OCI-LY7 (cell line): Measurements from ENCODE around the gene EEF1AKMT3. TPM values are rescaled to one million over a fixed set of nuclear protein-coding genes. Genes with fewer than 3 reads are reported as not detected.
"Not testable (repeated sequence)": the region's sequence is repeated elsewhere in the genome, so short reads cannot be mapped to it uniquely, and the experiment has no call there.

Experiments used
- BruUV-seq: library from RNA; stranded (reverse); fragments of 400-500 nt; replicated peaks from 2 replicates; lab custom pipeline; 2021; lab: Mats Ljungman, UMichigan
- CTCF ChIA-PET: fragments of 300-600 bp; sonication (Branson Sonifier 250); formaldehyde crosslinking; loops from one replicate; lab custom pipeline; 2022; ENCODE audit warnings: antibody characterized with exemption; ENCODE audit not compliant: unreplicated experiment; lab: Charles Lee
- POLR2A ChIA-PET: fragments of 300-600 bp; sonication (Branson Sonifier 250); formaldehyde crosslinking; loops from one replicate; lab custom pipeline; 2022; ENCODE audit warnings: antibody characterized with exemption; lab: Charles Lee
- DNase-seq: peaks from one replicate; pipeline ENCODE4 v3.0.0-alpha.2; 2015; ENCODE audit warnings: low spot score
- H2AFZ ChIP-seq: fragments of 200-600 bp; sonication (generic), shearing (Covaris generic); 2 replicates; pipeline ENCODE4 v1.6.1; 2014; ENCODE audit warnings: mild to moderate bottlenecking, antibody characterized with exemption, low read length, moderate library complexity
- H3K27ac ChIP-seq: fragments of 200-600 bp; sonication (generic); 2 replicates; pipeline ENCODE4 v1.5.1; 2014; ENCODE audit warnings: mixed run types, low read depth, mild to moderate bottlenecking, moderate library complexity, low read length, inconsistent platforms; ENCODE audit not compliant: poor library complexity, severe bottlenecking
- H3K36me3 ChIP-seq: fragments of 200-600 bp; sonication (generic); 2 replicates; pipeline ENCODE4 v1.6.1; 2014; ENCODE audit warnings: mild to moderate bottlenecking, antibody characterized with exemption, low read length, moderate library complexity, mixed read lengths; ENCODE audit not compliant: insufficient read depth
- H3K4me1 ChIP-seq: fragments of 200-600 bp; sonication (generic); 2 replicates; pipeline ENCODE4 v1.5.1; 2014; ENCODE audit warnings: mild to moderate bottlenecking, low read length; ENCODE audit not compliant: insufficient read depth, poor library complexity, severe bottlenecking
- H3K4me2 ChIP-seq: fragments of 200-600 bp; sonication (generic); 2 replicates; pipeline ENCODE4 v1.6.1; 2014; ENCODE audit warnings: mild to moderate bottlenecking, low read length
- H3K4me3 ChIP-seq: fragments of 200-600 bp; sonication (generic); 2 replicates; pipeline ENCODE4 v1.5.1; 2014; ENCODE audit warnings: mild to moderate bottlenecking, low read depth, low read length; ENCODE audit not compliant: poor library complexity, severe bottlenecking
- H3K79me2 ChIP-seq: fragments of 200-600 bp; sonication (generic); 2 replicates; pipeline ENCODE4 v1.6.1; 2016; ENCODE audit warnings: low read depth, mild to moderate bottlenecking, low read length, moderate library complexity, mixed read lengths; ENCODE audit not compliant: insufficient read depth
- H3K9me2 ChIP-seq: fragments of 200-600 bp; sonication (generic); 2 replicates; pipeline ENCODE4 v1.6.1; 2016; ENCODE audit warnings: mild to moderate bottlenecking, low read length, mixed read lengths; ENCODE audit not compliant: insufficient read depth
- H3K9me3 ChIP-seq: fragments of 200-600 bp; sonication (generic); 2 replicates; pipeline ENCODE4 v1.6.1; 2014; ENCODE audit warnings: mild to moderate bottlenecking, mixed run types, low read length, mixed read lengths
- H4K20me1 ChIP-seq: fragments of 200-600 bp; sonication (generic); 2 replicates; pipeline ENCODE4 v1.6.1; 2014; ENCODE audit warnings: mild to moderate bottlenecking, antibody characterized with exemption, low read length, moderate library complexity, mixed read lengths; ENCODE audit not compliant: insufficient read depth
- CTCF ChIP-seq: fragments of 200-600 bp; sonication (generic); conservative IDR thresholded peaks from 2 replicates; pipeline ENCODE4 v1.5.1; 2014; ENCODE audit warnings: mild to moderate bottlenecking, antibody characterized with exemption, low read length, moderate library complexity, mixed read lengths
- EZH2phosphoT487 ChIP-seq: fragments of 200-600 bp; sonication (generic); IDR thresholded peaks from 2 replicates; pipeline ENCODE4 v1.6.1; 2018; ENCODE audit warnings: low read depth, borderline replicate concordance, mild to moderate bottlenecking, mixed run types, antibody characterized with exemption, low read length, moderate library complexity, mixed read lengths
- intact Hi-C: fragments of 100-400 bp; cut with micrococcal nuclease; formaldehyde crosslinking; loops from one replicate; pipeline ENCODE4 v1.10.0; 2022; ENCODE audit not compliant: unreplicated experiment
- total RNA-seq, 2 experiments: library from RNA; depleted of rRNA in 1 of 2; stranded (reverse); fragments of >200 nt in 1 of 2; shearing (Covaris generic) in 1 of 2; gene quantifications; 2 replicates each; pipeline ENCODE4 v1.2.3, GENCODE V29; 2014 to 2022

Gene EEF1AKMT3
- total RNA-seq, 2 experiments from 2014 or later, result 3.4 to 6.3 TPM

- peak within 1 kb of the TSS; percentile 83 for H3K4me2 ChIP-seq
- DNase-seq, result peak; percentile 96
- peaks cover 32% of the 10 kb centered on the region for H3K36me3 ChIP-seq
- H3K79me2 ChIP-seq, result peaks cover 12% of the 10 kb centered on the region; the same call in 1 of the 2 replicates
- no peaks in the 10 kb centered on the region for H3K9me3 ChIP-seq
- peak within 1 kb of the TSS; percentile 94 for H2AFZ ChIP-seq
- peak within 1 kb of the TSS; percentile 81 for H3K4me3 ChIP-seq
- H3K9me2 ChIP-seq, result no peaks in the 10 kb centered on the region
- H3K4me1 ChIP-seq, result peaks cover 25% of the 10 kb centered on the region
- ChIA-PET CTCF (interaction anchor here (0.5 to 0.7 kb wide), 4 partner anchors 12 to 249 kb away, joined by 3 to 10 read pairs (median 3); no protein-coding TSS in a partner anchor), POLR2A (interaction anchor here (0.7 to 1.3 kb wide), 7 partner anchors 9 to 130 kb away, joined by 3 to 5 read pairs (median 4); partner anchors contain the start of gene TSFM)
- intact Hi-C loops, result no loop called here
- BruUV-seq, result no TSS peak
- peak within 1 kb of the TSS; percentile 70 for H3K27ac ChIP-seq
- no peaks in the 10 kb centered on the region for H4K20me1 ChIP-seq
- no peak for TF ChIP-seq EZH2phosphoT487
- TF ChIP-seq CTCF, result no peak
Observed at GRCh38 chr12:57771873-57772428, 463 bp upstream of the EEF1AKMT3 start, which contains the start of gene METTL1. METTL1 (minus strand) TSS chr12:57772105; CDS start chr12:57772083, 22 bp downstream.

GRCh38 chr12:57774634-57775033 is 2.2 kb downstream of the EEF1AKMT3 start:
- H4K20me1 ChIP-seq, BruUV-seq, H3K9me2 ChIP-seq, H2AFZ ChIP-seq, DNase-seq, intact Hi-C loops, POLR2A ChIA-PET, H3K9me3 ChIP-seq, H3K4me2 ChIP-seq, CTCF ChIA-PET, H3K27ac ChIP-seq, H3K4me3 ChIP-seq: not testable (repeated sequence)
- Histone ChIP-seq H3K36me3 (peaks cover 13% of the 10 kb centered on the region), H3K4me1 (peaks cover 25% of the 10 kb centered on the region), H3K79me2 (peaks cover 12% of the 10 kb centered on the region; the same call in 1 of the 2 replicates)

GRCh38 chr12:57775044-57775443 is 2.6 kb downstream of the EEF1AKMT3 start:
- intact Hi-C loops, result no loop called here
- Histone ChIP-seq H2AFZ (no peak overlapping the region), H4K20me1 (no peaks in the 10 kb centered on the region), H3K4me1 (peaks cover 25% of the 10 kb centered on the region), H3K27ac (no peak overlapping the region), H3K9me2 (no peaks in the 10 kb centered on the region), H3K36me3 (peaks cover 9% of the 10 kb centered on the region; the same call in 1 of the 2 replicates), H3K79me2 (peaks cover 12% of the 10 kb centered on the region; the same call in 1 of the 2 replicates), H3K4me3 (no peak overlapping the region), H3K4me2 (no peak overlapping the region), H3K9me3 (no peaks in the 10 kb centered on the region)
- CTCF ChIA-PET, result no interaction called here
- no peak for TF ChIP-seq CTCF
- no peak for TF ChIP-seq EZH2phosphoT487
- BruUV-seq, result no TSS peak
- no peak for DNase-seq
- POLR2A ChIA-PET, result interaction anchor here (0.8 kb wide), 1 partner anchor 19 kb away, joined by 4 read pairs; no protein-coding TSS in a partner anchor
